SH-SY5Y (cell line): ENCODE results near the gene RAD51B.

Experiments used
- GATA2 ChIP-seq: IDR thresholded peaks from 2 replicates; pipeline ENCODE4 v1.6.1; 2011; ENCODE audit warnings: mild to moderate bottlenecking, low read depth, low read length
- GATA3 ChIP-seq: IDR thresholded peaks from 2 replicates; pipeline ENCODE4 v1.6.1; 2011; ENCODE audit warnings: low read depth, mild to moderate bottlenecking, low read length, moderate library complexity

- TF ChIP-seq GATA2 (no peak), GATA3 (no peak)
Observed at GRCh38 chr14:68315081-68315480, 495.5 kb downstream of the RAD51B start.
